ENCODE results near the gene PPP2R2C.
A peak's percentile ranks its signal among the peaks of the same experiment; 100 is the strongest.

PPP2R2C gene

GRCh38 chr4:6369924-6370645, 102.3 kb downstream of the PPP2R2C start:
- no peak for TF ChIP-seq JUND (IDR thresholded peaks at IDR 0.05; ENCODE audit: low read depth)

GRCh38 chr4:6369511-6369910, 102.9 kb downstream of the PPP2R2C start:
- TF ChIP-seq JUND (IDR thresholded peaks at IDR 0.05; ENCODE audit: low read depth) = no peak
- in situ Hi-C loops (cut with HindIII; ENCODE audit: low pct_unique_long_range_greater_than_20kb, low sequenced_read_pairs) = no loop called here
- DNase-seq (ENCODE audit: low read depth in 1 of 2, low spot score in 1 of 2) = no peak

More at GRCh38 chr4:6369924-6370645, 102.3 kb downstream of the PPP2R2C start:
- DNase-seq (ENCODE audit: low read depth in 1 of 2, low spot score in 1 of 2) = no peak
- in situ Hi-C loops (cut with HindIII; ENCODE audit: low pct_unique_long_range_greater_than_20kb, low sequenced_read_pairs) = no loop called here

- TF ChIP-seq JUND (IDR thresholded peaks at IDR 0.05; ENCODE audit: low read depth) = no peak
- no peak for DNase-seq (ENCODE audit: low read depth in 1 of 2, low spot score in 1 of 2)
- in situ Hi-C loops (cut with HindIII; ENCODE audit: low pct_unique_long_range_greater_than_20kb, low sequenced_read_pairs) = no loop called here
Observed at GRCh38 chr4:6369035-6369434, 103.4 kb downstream of the PPP2R2C start.

GRCh38 chr4:6368601-6369000, 103.8 kb downstream of the PPP2R2C start:
- no peak for TF ChIP-seq JUND (IDR thresholded peaks at IDR 0.05; ENCODE audit: low read depth)
- in situ Hi-C loops (cut with HindIII; ENCODE audit: low pct_unique_long_range_greater_than_20kb, low sequenced_read_pairs) = no loop called here
- DNase-seq (ENCODE audit: low read depth in 1 of 2, low spot score in 1 of 2) = no peak

GRCh38 chr4:6368096-6368495, 104.3 kb downstream of the PPP2R2C start:
- no peak for DNase-seq (ENCODE audit: low read depth in 1 of 2, low spot score in 1 of 2)
- in situ Hi-C loops (cut with HindIII; ENCODE audit: low pct_unique_long_range_greater_than_20kb, low sequenced_read_pairs) = no loop called here
- TF ChIP-seq JUND (IDR thresholded peaks at IDR 0.05; ENCODE audit: low read depth) = no peak

- no peak for TF ChIP-seq JUND (IDR thresholded peaks at IDR 0.05; ENCODE audit: low read depth)
- DNase-seq (ENCODE audit: low read depth in 1 of 2, low spot score in 1 of 2) = no peak
- in situ Hi-C loops (cut with HindIII; ENCODE audit: low pct_unique_long_range_greater_than_20kb, low sequenced_read_pairs) = no loop called here
Observed at GRCh38 chr4:6367371-6367851, 105.0 kb downstream of the PPP2R2C start.

- DNase-seq (ENCODE audit: low read depth in 1 of 2, low spot score in 1 of 2) = no peak
- no peak for TF ChIP-seq JUND (IDR thresholded peaks at IDR 0.05; ENCODE audit: low read depth)
- in situ Hi-C loops (cut with HindIII; ENCODE audit: low pct_unique_long_range_greater_than_20kb, low sequenced_read_pairs) = no loop called here
Observed at GRCh38 chr4:6366581-6366980, 105.8 kb downstream of the PPP2R2C start.

- TF ChIP-seq JUND (IDR thresholded peaks at IDR 0.05; ENCODE audit: low read depth) = no peak
- in situ Hi-C loops (cut with HindIII; ENCODE audit: low pct_unique_long_range_greater_than_20kb, low sequenced_read_pairs) = no loop called here
- DNase-seq (ENCODE audit: low read depth in 1 of 2, low spot score in 1 of 2) = no peak
Observed at GRCh38 chr4:6365545-6366086, 106.8 kb downstream of the PPP2R2C start.

- no peak for TF ChIP-seq JUND (IDR thresholded peaks at IDR 0.05; ENCODE audit: low read depth)
- in situ Hi-C loops (cut with HindIII; ENCODE audit: low pct_unique_long_range_greater_than_20kb, low sequenced_read_pairs) = no loop called here
Observed at GRCh38 chr4:6364581-6364980, 107.8 kb downstream of the PPP2R2C start.

GRCh38 chr4:6364146-6364545, 108.3 kb downstream of the PPP2R2C start:
- DNase-seq (ENCODE audit: low read depth in 1 of 2, low spot score in 1 of 2) = no peak
- TF ChIP-seq JUND (IDR thresholded peaks at IDR 0.05; ENCODE audit: low read depth) = no peak
- in situ Hi-C loops (cut with HindIII; ENCODE audit: low pct_unique_long_range_greater_than_20kb, low sequenced_read_pairs) = no loop called here

More at GRCh38 chr4:6364581-6364980, 107.8 kb downstream of the PPP2R2C start:
- no peak for DNase-seq (ENCODE audit: low read depth in 1 of 2, low spot score in 1 of 2)

GRCh38 chr4:6362896-6363295, 109.5 kb downstream of the PPP2R2C start:
- peak; percentile 58 to 62 for DNase-seq (ENCODE audit: low read depth in 1 of 2, low spot score in 1 of 2)
- no peak for TF ChIP-seq JUND (IDR thresholded peaks at IDR 0.05; ENCODE audit: low read depth)
- in situ Hi-C loops (cut with HindIII; ENCODE audit: low pct_unique_long_range_greater_than_20kb, low sequenced_read_pairs) = no loop called here

GRCh38 chr4:6362243-6362885, 110.0 kb downstream of the PPP2R2C start:
- in situ Hi-C loops (cut with HindIII; ENCODE audit: low pct_unique_long_range_greater_than_20kb, low sequenced_read_pairs) = no loop called here
- TF ChIP-seq JUND (IDR thresholded peaks at IDR 0.05; ENCODE audit: low read depth) = no peak
- no peak for DNase-seq (ENCODE audit: low read depth in 1 of 2, low spot score in 1 of 2)

All from T47D (cell line).